Right renal pelvis (tissue), 4 donors: ENCODE measurements around the gene DNAJC24. TPM values are rescaled to one million over a fixed set of nuclear protein-coding genes. Genes with fewer than 3 reads are reported as not detected.

Source experiments
- DNase-seq, 4 donors: peaks; one replicate each; pipeline ENCODE4 v3.0.0-alpha.2; 2013; ENCODE audit warnings: low read depth in 4 of 4, low spot score in 3 of 4, missing footprints in 1 of 4
- polyA plus RNA-seq, 4 donors: library from polyadenylated mRNA; unstranded; fragments of 120-200 nt; gene quantifications; one replicate each; pipeline ENCODE4 v1.2.1, GENCODE V29; 2013; ENCODE audit not compliant: insufficient read length in 4 of 4

The DNAJC24 gene
- polyA plus RNA-seq, 4 donors: 20.1 to 26.2 (median 25.1) TPM

DNA sequence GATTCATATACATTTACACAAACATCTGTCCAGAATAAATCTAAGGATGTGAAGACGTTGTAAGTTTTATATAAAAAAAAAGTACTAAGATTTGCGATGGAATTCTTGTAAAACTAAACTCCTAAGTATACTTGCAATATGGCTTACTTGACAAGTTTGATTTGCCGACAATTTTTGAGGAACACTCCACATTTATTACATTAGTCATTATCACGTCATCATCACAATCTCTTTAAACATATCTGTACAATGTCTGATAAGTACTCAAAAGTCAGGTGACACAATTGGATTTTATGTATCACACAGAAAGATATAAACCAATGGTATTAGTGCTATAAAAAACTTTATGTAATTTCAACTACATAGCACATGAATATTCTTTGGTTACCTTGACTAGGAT lies 109.4 kb downstream of the DNAJC24 start:
- DNase-seq: no peak

GRCh38 chr11:31480930-31481329 lies 111.3 kb downstream of the DNAJC24 start:
- no peak for DNase-seq

Other genes with a start within 250 kb of the DNAJC24 start
- gene DCDC1, start 121 bp upstream of the DNAJC24 start, polyA plus RNA-seq: 1 to 10 TPM; 3.4 to 5.7 (median 5.0) TPM
- gene IMMP1L, start 139.8 kb downstream of the DNAJC24 start, polyA plus RNA-seq: 10 to 100 TPM; 46.7 to 53.1 (median 49.3) TPM
- gene ELP4, start 139.9 kb downstream of the DNAJC24 start, polyA plus RNA-seq: 10 to 100 TPM; 25.5 to 32.4 (median 31.7) TPM